Mucosa of rectum (tissue), 2 donors: ENCODE measurements around the gene TF.
"Not testable (repeated sequence)": the region's sequence is repeated elsewhere in the genome, so short reads cannot be mapped to it uniquely, and the experiment has no call there.

Source experiments
- H3K27ac ChIP-seq, 2 donors: one replicate each; pipeline ENCODE4 v1.7.0; 2013; ENCODE audit warnings: inconsistent platforms in 2 of 2, low read depth in 2 of 2, low read length in 2 of 2
- H3K27me3 ChIP-seq, 2 donors: one replicate each; pipeline ENCODE4 v1.7.0; 2013; ENCODE audit warnings: low read length in 2 of 2; ENCODE audit not compliant: control insufficient read depth in 2 of 2, insufficient read depth in 2 of 2
- H3K36me3 ChIP-seq, 2 donors: one replicate each; pipeline ENCODE4 v1.7.0; 2013; ENCODE audit warnings: low read length in 2 of 2; ENCODE audit not compliant: control insufficient read depth in 2 of 2, insufficient read depth in 2 of 2
- H3K4me1 ChIP-seq, 2 donors: one replicate each; pipeline ENCODE4 v1.7.0; 2013; ENCODE audit warnings: low read length in 2 of 2, mild to moderate bottlenecking in 1 of 2; ENCODE audit not compliant: control insufficient read depth in 2 of 2, insufficient read depth in 2 of 2
- H3K4me3 ChIP-seq, 2 donors: one replicate each; pipeline ENCODE4 v1.7.0; 2013; ENCODE audit warnings: low read length in 2 of 2
- H3K9ac ChIP-seq, 2 donors: one replicate each; pipeline ENCODE4 v1.7.0; 2013; ENCODE audit warnings: low read length in 2 of 2, low read depth in 1 of 2, mild to moderate bottlenecking in 1 of 2
- H3K9me3 ChIP-seq, 2 donors: one replicate each; pipeline ENCODE4 v1.7.0; 2013; ENCODE audit warnings: low read length in 2 of 2; ENCODE audit not compliant: control insufficient read depth in 2 of 2
- donor health status: healthy.
- donor health status: Normal muscosa, but diverticular disease.

Gene TF

GRCh38 chr3:133712017-133712416 is 34.2 kb upstream of the TF start:
- no peak overlapping the region for H3K9ac ChIP-seq

GRCh38 chr3:133713347-133713746 is 32.8 kb upstream of the TF start:
- Histone ChIP-seq H3K36me3 (no peaks in the 10 kb centered on the region), H3K9ac (no peak overlapping the region)

More at GRCh38 chr3:133712017-133712416, 34.2 kb upstream of the TF start:
- Histone ChIP-seq H3K4me3 (no peak overlapping the region), H3K36me3 (no peaks in the 10 kb centered on the region), H3K9me3 (no peaks in the 10 kb centered on the region), H3K27ac (no peak overlapping the region), H3K27me3 (no peaks in the 10 kb centered on the region), H3K4me1 (no peaks in the 10 kb centered on the region)

GRCh38 chr3:133717424-133717823 is 28.8 kb upstream of the TF start:
- Histone ChIP-seq H3K4me1 (no peaks in the 10 kb centered on the region), H3K27me3 (no peaks in the 10 kb centered on the region), H3K36me3 (no peaks in the 10 kb centered on the region), H3K27ac (no peak overlapping the region), H3K4me3 (no peak overlapping the region), H3K9me3 (peaks cover 0 to 2% of the 10 kb centered on the region in 2 donors), H3K9ac (no peak overlapping the region)

More at GRCh38 chr3:133713347-133713746, 32.8 kb upstream of the TF start:
- H3K27me3 ChIP-seq, result no peaks in the 10 kb centered on the region
- H3K4me3 ChIP-seq, result no peak overlapping the region
- H3K27ac ChIP-seq, result no peak overlapping the region
- H3K4me1 ChIP-seq, result no peaks in the 10 kb centered on the region
- no peaks in the 10 kb centered on the region for H3K9me3 ChIP-seq

- no peak overlapping the region for H3K9ac ChIP-seq
- H3K4me1 ChIP-seq, result no peaks in the 10 kb centered on the region
- peaks cover 2 to 5% of the 10 kb centered on the region in 2 donors for H3K9me3 ChIP-seq
- no peaks in the 10 kb centered on the region for H3K27me3 ChIP-seq
- no peak overlapping the region for H3K27ac ChIP-seq
- H3K36me3 ChIP-seq, result no peaks in the 10 kb centered on the region
- H3K4me3 ChIP-seq, result no peak overlapping the region
Observed at GRCh38 chr3:133722935-133723334, 23.3 kb upstream of the TF start.

GRCh38 chr3:133730993-133731392 is 15.2 kb upstream of the TF start:
- Histone ChIP-seq H3K4me3 (no peak overlapping the region), H3K9ac (no peak overlapping the region), H3K9me3 (no peaks in the 10 kb centered on the region), H3K27me3 (no peaks in the 10 kb centered on the region), H3K36me3 (no peaks in the 10 kb centered on the region), H3K27ac (no peak overlapping the region), H3K4me1 (no peaks in the 10 kb centered on the region)

GRCh38 chr3:133732231-133732630 is 14.0 kb upstream of the TF start:
- not testable (repeated sequence) for H3K4me1 ChIP-seq, H3K4me3 ChIP-seq, H3K36me3 ChIP-seq, H3K27me3 ChIP-seq, H3K9me3 ChIP-seq, H3K9ac ChIP-seq, H3K27ac ChIP-seq

GRCh38 chr3:133733226-133733625 is 13.0 kb upstream of the TF start:
- Histone ChIP-seq H3K27me3 (no peaks in the 10 kb centered on the region), H3K4me3 (no peak overlapping the region), H3K27ac (no peak overlapping the region), H3K4me1 (no peaks in the 10 kb centered on the region), H3K9ac (no peak overlapping the region), H3K36me3 (no peaks in the 10 kb centered on the region), H3K9me3 (no peaks in the 10 kb centered on the region)

- no peaks in the 10 kb centered on the region for H3K4me1 ChIP-seq
- H3K9me3 ChIP-seq, result no peaks in the 10 kb centered on the region
- H3K27me3 ChIP-seq, result no peaks in the 10 kb centered on the region
- no peaks in the 10 kb centered on the region for H3K36me3 ChIP-seq
- H3K27ac ChIP-seq, result no peak overlapping the region
- no peak overlapping the region for H3K9ac ChIP-seq
- no peak overlapping the region for H3K4me3 ChIP-seq
Observed at GRCh38 chr3:133734305-133734704, 11.9 kb upstream of the TF start.

GRCh38 chr3:133742351-133743091 is 3.7 kb upstream of the TF start:
- H3K27me3 ChIP-seq, result peaks cover 13 to 23% of the 10 kb centered on the region in 2 donors
- H3K9ac ChIP-seq, result no peak overlapping the region
- H3K4me1 ChIP-seq, result peaks cover 0 to 4% of the 10 kb centered on the region in 2 donors
- H3K36me3 ChIP-seq, result no peaks in the 10 kb centered on the region
- H3K4me3 ChIP-seq, result no peak overlapping the region
- no peaks in the 10 kb centered on the region for H3K9me3 ChIP-seq
- H3K27ac ChIP-seq, result no peak overlapping the region

GRCh38 chr3:133744241-133744640 is 2.0 kb upstream of the TF start:
- Histone ChIP-seq H3K36me3 (no peaks in the 10 kb centered on the region), H3K27ac (no peak overlapping the region), H3K4me1 (peaks cover 0 to 4% of the 10 kb centered on the region in 2 donors), H3K4me3 (no peak overlapping the region), H3K9me3 (no peaks in the 10 kb centered on the region), H3K9ac (no peak overlapping the region), H3K27me3 (peaks cover 13 to 26% of the 10 kb centered on the region in 2 donors)
